NCI-H128 (cell line): Measurements from ENCODE around the gene CCR8.
"Not testable (repeated sequence)": the region's sequence is repeated elsewhere in the genome, so short reads cannot be mapped to it uniquely, and the experiment has no call there.

Source experiments
- DNase-seq: peaks from one replicate; lab custom pipeline; 2025; ENCODE audit not compliant: unreplicated experiment; lab: John Stamatoyannopoulos, UW

CCR8 gene

GRCh38 chr3:39346785-39347585 lies 17.5 kb downstream of the CCR8 start:
- no peak for DNase-seq

GRCh38 chr3:39347586-39347876 lies 18.0 kb downstream of the CCR8 start:
- no peak for DNase-seq

- peak; percentile 10 for DNase-seq
Observed at GRCh38 chr3:39349080-39349479, 19.6 kb downstream of the CCR8 start.

- no peak for DNase-seq
Observed at GRCh38 chr3:39350714-39351113, 21.2 kb downstream of the CCR8 start.

GRCh38 chr3:39351134-39351533 lies 21.6 kb downstream of the CCR8 start:
- not testable (repeated sequence) for DNase-seq

GRCh38 chr3:39353168-39353927 lies 23.8 kb downstream of the CCR8 start:
- DNase-seq: not testable (repeated sequence)

GRCh38 chr3:39358333-39358732 lies 28.8 kb downstream of the CCR8 start:
- no peak for DNase-seq

- DNase-seq: no peak
Observed at GRCh38 chr3:39361252-39361927, 31.9 kb downstream of the CCR8 start.

GRCh38 chr3:39362192-39362591 lies 32.7 kb downstream of the CCR8 start:
- no peak for DNase-seq

- no peak for DNase-seq
Observed at GRCh38 chr3:39362812-39363211, 33.3 kb downstream of the CCR8 start.

GRCh38 chr3:39370450-39370849 lies 40.9 kb downstream of the CCR8 start:
- DNase-seq: not testable (repeated sequence)

GRCh38 chr3:39372833-39373232 lies 43.3 kb downstream of the CCR8 start:
- no peak for DNase-seq

GRCh38 chr3:39376959-39377634 lies 47.6 kb downstream of the CCR8 start:
- no peak for DNase-seq

- no peak for DNase-seq
Observed at GRCh38 chr3:39378088-39378487, 48.6 kb downstream of the CCR8 start.

- no peak for DNase-seq
Observed at GRCh38 chr3:39378957-39379777, 49.7 kb downstream of the CCR8 start.

GRCh38 chr3:39379778-39380155 lies 50.3 kb downstream of the CCR8 start:
- DNase-seq: no peak

GRCh38 chr3:39381432-39381831 lies 51.9 kb downstream of the CCR8 start:
- no peak for DNase-seq
